ENCODE data around the gene LRRC55.
A peak's percentile ranks its signal among the peaks of the same experiment; 100 is the strongest.
"Not testable (repeated sequence)": the region's sequence is repeated elsewhere in the genome, so short reads cannot be mapped to it uniquely, and the experiment has no call there.

The LRRC55 gene

GRCh38 chr11:57158180-57158579 is 23.6 kb upstream of the LRRC55 start:
- no peak for DNase-seq (ENCODE audit: low read depth, low spot score)
- H3K4me3 ChIP-seq (ENCODE audit: low read length), result no peak overlapping the region

DNA sequence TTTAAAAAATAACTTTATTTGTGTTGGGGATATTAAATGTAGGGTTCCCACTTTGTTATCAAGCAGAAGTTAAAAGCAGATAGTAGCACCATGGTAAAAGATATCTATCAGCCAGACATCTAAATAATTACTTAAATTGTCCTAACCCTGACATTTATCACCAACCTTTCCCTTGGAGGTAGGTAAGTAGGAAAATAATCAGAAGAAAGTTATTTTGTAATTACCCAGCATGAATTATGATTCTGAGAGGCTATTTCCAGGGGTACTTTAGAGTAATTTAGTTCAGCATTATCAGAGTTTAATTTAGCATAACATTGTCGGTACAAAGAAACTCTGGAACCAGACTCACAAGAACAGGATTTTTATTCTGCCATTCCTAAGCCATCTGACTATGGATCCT is 23.2 kb upstream of the LRRC55 start:
- DNase-seq (ENCODE audit: low read depth, low spot score), result no peak
- H3K4me3 ChIP-seq (ENCODE audit: low read length), result no peak overlapping the region

DNA sequence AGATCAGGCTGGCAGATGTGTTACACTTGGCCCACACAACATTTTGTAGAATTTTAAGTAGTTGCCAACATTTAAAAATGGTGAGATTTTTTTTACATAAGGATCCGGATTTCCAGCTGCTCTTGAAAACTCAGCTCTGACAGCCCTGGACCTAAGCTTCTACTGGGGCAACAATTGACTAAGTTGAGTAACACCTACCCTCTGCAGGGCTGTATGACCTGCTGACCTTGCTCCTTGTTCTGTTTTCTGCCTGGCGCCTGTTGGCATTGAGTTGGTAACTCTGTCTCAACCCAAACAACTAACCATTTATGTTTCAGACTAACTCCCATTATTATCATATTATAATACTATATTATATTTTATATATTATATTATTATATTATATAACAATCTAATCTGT is 21.1 kb upstream of the LRRC55 start:
- DNase-seq (ENCODE audit: low read depth, low spot score), result no peak
- H3K4me3 ChIP-seq (ENCODE audit: low read length), result no peak overlapping the region

GRCh38 chr11:57161351-57161750 is 20.4 kb upstream of the LRRC55 start:
- H3K4me3 ChIP-seq (ENCODE audit: low read length), result no peak overlapping the region
- no peak for DNase-seq (ENCODE audit: low read depth, low spot score)

GRCh38 chr11:57162179-57162898 is 19.4 kb upstream of the LRRC55 start:
- no peak overlapping the region for H3K4me3 ChIP-seq (ENCODE audit: low read length)
- DNase-seq (ENCODE audit: low read depth, low spot score), result no peak

DNA sequence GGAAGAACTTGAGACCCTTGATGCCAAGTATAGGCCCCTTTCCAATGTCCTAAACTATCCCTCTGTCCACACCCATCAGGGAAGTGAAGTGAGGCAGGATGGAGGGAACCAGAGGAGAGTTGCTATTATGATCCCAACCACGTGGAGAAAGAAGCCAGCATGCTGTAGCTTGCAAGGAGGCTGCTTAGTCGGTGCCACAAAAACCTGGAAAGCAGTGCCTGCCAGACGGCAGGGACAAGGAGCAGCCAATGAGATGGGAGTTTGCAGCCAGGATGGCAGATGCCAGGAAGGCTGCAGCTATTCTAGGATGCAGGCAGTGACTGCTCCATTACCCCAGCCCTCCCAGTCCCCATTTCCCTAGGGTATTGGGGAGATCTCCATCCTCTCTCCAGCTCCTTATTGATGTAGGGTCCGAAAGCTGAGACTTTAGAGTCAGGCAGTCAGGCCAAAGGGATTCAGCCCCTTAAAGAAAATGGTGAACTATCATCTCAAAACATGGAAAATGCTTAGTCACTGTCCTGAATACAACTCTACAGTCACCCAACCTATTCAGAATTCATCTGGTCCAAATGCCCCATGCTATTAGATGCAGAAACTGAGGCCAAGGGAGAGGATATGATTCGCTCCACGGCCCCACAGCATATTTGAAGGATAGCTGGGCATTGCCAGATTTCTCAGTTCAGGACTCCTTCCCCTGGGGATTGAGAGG is 18.4 kb upstream of the LRRC55 start:
- DNase-seq (ENCODE audit: low read depth, low spot score), result no peak
- no peak overlapping the region for H3K4me3 ChIP-seq (ENCODE audit: low read length)

GRCh38 chr11:57164317-57164716 is 17.4 kb upstream of the LRRC55 start:
- DNase-seq (ENCODE audit: low read depth, low spot score), result peak; percentile 14
- no peak overlapping the region for H3K4me3 ChIP-seq (ENCODE audit: low read length)

DNA sequence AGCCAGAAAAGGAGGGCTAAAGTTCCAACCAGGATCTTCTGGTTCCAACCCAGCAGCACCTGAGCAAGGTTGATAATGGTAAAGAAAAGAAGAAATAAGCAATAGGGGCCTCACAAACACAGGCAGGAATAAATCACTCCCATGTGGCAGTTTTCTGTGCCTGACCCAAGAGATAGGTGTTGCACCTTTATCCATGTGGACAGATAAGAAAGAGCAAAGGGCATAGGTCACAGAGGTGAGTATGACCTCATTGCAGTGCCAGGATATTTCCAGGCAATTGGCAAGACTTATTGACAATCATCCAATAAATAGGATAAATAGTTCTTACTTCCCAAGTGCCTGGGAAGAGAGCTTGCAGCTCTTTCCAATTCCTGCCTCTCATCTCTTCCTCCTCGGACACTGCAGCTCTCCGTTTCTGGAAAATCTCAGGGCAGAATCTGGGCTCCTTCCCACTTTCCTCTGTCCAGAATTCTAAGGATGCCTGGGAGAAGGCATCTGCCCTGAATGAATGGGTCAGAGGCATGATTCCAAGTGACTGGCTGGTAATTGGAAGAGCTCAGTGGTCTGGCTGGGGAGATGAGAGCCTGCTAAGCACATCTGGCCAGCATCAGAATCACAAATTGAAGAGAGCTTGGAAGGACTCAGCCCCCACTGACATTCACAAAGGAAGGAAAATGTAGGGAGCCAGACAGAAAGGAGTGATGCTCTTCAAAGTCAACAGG is 14.5 kb upstream of the LRRC55 start:
- H3K4me3 ChIP-seq (ENCODE audit: low read length), result no peak overlapping the region
- no peak for DNase-seq (ENCODE audit: low read depth, low spot score)

DNA sequence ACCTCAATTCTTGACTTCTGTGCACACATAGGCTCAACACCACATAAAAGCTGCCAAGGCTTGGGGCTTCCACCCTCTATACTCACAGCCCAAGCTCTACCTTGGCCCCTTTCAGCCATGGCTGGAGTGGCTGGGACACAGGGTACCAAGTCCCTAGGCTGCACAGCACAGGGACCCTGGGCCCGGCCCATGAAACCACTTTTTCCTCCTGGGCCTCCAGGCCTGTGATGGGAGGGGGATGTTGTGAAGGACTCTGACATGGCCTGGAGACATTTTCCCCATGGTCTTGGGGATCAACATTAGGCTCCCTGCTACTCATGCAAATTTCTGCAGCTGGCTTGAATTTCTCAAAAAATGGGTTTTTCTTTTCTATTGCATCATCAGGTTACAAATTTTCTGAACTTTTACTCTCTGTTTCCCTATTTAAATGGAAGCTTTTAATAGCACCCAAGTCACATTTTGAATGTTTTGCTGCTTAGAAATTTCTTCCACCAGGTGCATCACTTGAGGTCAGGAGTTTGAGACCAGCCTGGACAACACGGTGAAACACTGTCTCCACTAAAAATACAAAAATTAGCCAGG is 11.9 kb upstream of the LRRC55 start:
- not testable (repeated sequence) for DNase-seq (ENCODE audit: low read depth, low spot score)

GRCh38 chr11:57172031-57172430 is 9.7 kb upstream of the LRRC55 start:
- no peak overlapping the region for H3K4me3 ChIP-seq (ENCODE audit: low read length)
- no peak for DNase-seq (ENCODE audit: low read depth, low spot score)

More for the DNA sequence above, 11.9 kb upstream of the LRRC55 start:
- H3K4me3 ChIP-seq (ENCODE audit: low read length), result not testable (repeated sequence)

DNA sequence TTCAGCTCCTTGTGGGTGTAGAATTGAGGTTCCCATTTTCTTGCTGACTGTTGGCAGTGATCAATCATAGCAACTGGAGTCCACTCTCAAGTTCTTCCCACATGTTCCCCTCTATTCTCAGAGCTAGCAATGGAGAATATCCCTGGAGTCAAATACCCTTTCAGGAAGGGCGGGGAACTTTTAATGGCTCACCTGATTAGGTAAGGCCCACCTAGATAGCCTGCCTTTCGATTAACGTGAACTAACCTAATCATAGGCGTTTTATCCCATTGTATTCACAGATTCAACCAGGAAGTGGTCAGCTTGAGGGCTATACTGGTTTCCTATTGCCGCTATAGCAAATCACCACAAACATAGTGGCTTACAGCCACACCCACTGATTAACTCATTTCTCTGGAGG is 7.1 kb upstream of the LRRC55 start:
- no peak for DNase-seq (ENCODE audit: low read depth, low spot score)

DNA sequence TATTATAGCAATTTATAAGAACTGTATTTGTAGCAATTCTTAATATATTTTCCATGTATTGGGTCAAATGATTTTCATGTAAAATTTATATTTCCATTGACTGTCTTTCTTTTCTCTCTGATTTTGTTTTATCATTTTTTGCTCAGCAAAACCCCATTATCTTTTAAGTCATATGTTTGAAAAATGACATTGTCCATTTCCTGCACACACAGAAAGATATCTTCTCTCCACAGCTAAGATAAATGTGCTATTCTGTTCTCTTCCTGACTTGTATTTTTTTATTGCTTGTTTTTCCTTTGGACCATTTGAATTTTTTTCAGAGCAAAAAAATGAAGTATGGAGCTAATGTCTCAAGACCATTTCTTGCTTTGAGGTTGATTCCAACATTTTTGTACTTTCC is 6.3 kb upstream of the LRRC55 start:
- H3K4me3 ChIP-seq (ENCODE audit: low read length), result no peak overlapping the region
- DNase-seq (ENCODE audit: low read depth, low spot score), result no peak

More for the DNA sequence above, 7.1 kb upstream of the LRRC55 start:
- H3K4me3 ChIP-seq (ENCODE audit: low read length), result no peak overlapping the region

GRCh38 chr11:57178334-57178733 is 3.4 kb upstream of the LRRC55 start:
- H3K4me3 ChIP-seq (ENCODE audit: low read length), result no peak overlapping the region
- DNase-seq (ENCODE audit: low read depth, low spot score), result no peak

GRCh38 chr11:57179681-57180080 is 2.1 kb upstream of the LRRC55 start:
- no peak overlapping the region for H3K4me3 ChIP-seq (ENCODE audit: low read length)
- DNase-seq (ENCODE audit: low read depth, low spot score), result no peak

DNA sequence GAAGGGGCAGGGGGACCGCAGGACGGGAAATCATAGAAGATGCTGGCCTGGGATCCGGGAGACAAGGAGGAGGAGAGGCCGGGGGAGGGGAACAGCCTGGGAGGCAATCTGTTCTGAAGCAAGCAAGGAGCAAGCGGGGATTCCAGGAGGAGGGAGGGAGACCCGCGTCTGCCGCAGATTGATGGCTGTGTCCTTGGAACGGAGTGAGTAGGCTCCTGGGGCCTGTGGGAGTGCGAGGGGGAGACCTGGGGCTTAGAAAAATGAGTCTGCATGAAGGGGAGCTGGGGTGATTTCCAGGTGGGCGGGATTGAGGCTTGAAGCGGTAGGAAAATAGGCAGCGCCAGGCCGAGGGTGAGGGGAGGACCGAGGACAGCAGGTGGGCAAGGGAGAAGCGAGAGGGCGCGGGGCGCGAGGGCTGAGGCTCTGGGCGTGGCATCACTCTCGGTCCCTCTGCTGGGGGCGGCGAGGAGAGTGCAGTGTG is 1.6 kb upstream of the LRRC55 start:
- no peak overlapping the region for H3K4me3 ChIP-seq (ENCODE audit: low read length)
- DNase-seq (ENCODE audit: low read depth, low spot score), result no peak

DNA sequence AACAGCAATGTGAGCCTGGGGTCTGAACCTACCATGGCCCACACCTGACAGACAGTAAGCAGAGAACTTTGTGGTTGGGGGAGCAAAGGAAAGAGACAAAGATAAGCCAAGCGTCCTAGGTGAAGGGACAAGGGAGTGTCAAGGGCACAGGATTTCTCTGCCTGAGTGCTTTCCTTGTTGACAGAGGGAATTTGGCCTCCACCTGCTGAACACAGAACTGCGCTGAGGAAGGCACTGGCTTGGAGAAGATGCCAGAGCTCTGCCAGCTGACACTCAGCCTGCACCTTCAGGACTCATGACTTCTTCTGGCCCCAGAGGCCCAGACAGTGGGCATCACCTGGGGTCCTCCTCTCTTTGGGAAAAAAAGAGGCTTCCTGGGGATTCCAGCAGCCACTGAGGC is 789 bp upstream of the LRRC55 start:
- no peak for DNase-seq (ENCODE audit: low read depth, low spot score)
- H3K4me3 ChIP-seq (ENCODE audit: low read length), result no peak overlapping the region

- DNase-seq (ENCODE audit: low read depth, low spot score), result no peak
- no peak overlapping the region for H3K4me3 ChIP-seq (ENCODE audit: low read length)
Observed at GRCh38 chr11:57182896-57183295, 1.1 kb downstream of the LRRC55 start.

DNA sequence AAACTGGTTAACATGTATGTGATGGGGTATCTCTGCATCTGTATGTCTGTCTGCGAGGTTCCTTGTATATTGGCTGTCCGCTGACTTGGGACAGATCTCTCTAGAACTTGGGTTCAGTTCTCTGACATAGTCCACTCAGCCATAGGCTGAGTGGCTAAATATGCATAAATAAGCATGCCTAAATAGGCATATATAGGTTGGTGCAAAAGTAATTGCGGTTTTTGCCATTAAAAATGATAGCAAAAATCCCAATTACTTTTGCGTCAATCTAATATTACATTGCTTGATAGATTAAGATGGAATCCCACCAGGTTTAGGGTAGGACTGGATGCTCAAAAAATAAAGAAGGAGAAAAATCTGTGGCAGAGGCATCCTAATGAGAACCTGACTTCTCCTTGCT is 8.8 kb downstream of the LRRC55 start:
- no peak for DNase-seq (ENCODE audit: low read depth, low spot score)
- H3K4me3 ChIP-seq (ENCODE audit: low read length), result no peak overlapping the region

DNA sequence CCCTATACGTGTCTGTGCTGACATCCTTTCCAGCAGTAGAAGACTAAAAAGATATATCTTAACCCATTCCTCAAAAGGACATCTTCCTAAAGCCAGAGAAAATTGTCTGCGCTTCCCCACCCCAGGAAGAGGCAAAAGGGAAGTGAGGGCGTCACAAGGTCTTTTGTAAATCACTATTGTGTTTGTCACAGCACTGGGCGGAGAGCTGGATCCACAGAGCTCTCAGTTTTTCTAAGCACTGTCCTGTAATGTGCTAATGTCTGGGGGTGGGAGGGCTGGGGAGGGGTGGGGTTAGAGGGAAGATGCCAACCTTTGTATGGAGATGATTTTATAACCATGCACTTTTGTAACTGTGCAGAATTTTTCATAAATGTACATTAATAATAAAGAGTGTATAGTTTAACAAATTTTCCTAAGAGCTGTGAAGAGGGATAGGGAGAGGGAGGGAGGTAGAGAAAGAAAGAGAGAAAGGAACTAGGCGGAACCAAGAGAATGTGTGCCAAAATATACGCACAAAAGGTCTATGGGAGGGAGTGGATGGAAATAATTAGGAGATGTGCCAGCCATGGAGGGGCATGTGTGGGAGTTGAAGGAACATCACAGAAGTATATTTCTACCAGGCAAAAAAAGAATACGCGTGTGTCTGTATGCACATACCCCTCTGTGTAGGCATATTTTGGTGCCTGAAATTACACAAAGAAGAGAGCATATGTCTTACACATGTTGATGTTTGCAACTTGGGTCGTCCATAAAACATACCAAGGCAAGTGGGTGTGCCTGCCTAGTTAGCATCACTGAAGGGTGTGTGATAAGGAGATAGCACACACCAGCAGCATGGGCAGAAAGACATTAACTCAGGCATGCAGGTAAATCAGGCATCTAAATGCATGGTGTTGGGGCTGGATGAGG is 9.8 kb downstream of the LRRC55 start:
- no peak for DNase-seq (ENCODE audit: low read depth, low spot score)
- H3K4me3 ChIP-seq (ENCODE audit: low read length), result no peak overlapping the region

All from Jurkat, Clone E6-1 (cell line).